Measurements from ENCODE around the gene TP53BP1.
A peak's percentile ranks its signal among the peaks of the same experiment; 100 is the strongest.
"Not testable (repeated sequence)": the region's sequence is repeated elsewhere in the genome, so short reads cannot be mapped to it uniquely, and the experiment has no call there.

Gene TP53BP1

DNA sequence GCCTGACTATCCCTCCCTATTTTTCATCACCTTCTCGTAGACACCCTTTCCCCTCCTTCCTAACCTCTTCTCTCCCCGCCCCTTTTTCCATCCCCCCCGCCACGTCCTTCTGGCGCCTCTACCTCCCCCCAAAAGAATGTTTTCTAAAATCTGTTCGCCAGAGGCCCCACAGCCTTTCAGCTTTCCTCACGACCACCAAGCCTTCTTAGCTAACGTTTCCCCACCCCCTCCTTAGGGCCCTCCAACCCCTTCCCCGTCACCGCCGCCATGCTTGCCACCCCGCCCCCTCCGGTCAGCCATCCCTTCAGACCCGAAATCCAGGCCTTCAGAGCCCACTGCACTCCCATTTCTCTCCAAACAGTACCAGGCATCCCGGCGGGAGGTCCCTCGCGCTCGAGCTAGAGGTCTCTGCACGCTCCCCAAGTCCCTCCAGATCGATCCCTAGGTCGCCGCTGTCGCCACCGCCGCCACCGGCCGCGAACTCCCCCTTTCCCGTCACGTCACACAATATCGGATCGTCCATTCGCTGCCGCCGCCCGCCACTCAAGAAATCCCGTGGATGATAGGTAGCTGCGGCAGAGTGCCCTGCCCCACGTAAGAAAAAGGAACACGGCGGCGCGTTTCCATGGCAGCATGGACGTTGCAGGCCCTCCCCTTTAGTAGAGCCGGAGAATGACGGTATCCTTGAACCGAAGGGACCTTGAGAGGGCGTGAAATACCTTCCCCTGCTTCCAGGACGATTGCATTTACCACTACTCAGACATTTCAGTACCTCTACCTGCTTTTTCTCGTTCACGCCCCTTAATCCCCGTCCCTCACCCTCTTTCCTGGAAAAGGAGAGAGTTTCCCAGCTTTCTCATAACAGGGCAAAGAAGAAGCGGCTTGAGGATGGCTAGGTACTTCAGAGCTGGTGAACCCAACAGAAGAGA is at the start of gene TP53BP1:
Gene TP53BP1, minus strand, starts transcription at position 484 of the 929 bp plus-strand sequence. Its CDS starts 113 bp downstream, at position 371.
- peak; percentile 50 to 98 (median 92) for DNase-seq

GRCh38 chr15:43541785-43542184 is 48.8 kb upstream of the TP53BP1 start:
- no peak for DNase-seq

DNA sequence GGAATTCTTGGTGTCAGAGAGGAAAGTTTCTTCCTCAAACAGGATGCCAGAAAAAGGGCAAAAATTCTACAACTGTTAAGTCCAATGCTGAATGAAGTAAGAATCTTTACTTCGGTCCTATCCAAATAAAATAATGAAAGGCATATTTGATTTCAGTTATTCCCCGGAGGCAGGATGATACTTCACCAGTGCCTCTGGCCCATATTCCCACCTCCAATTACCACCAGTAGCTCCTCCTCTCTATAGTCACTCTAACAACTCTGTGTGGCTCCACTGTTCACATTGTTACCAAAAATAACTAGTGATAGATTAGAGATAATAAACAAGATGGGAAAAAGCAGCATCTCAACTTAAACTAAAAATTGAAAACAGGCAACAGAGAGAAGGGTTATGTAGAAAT is 45.1 kb upstream of the TP53BP1 start:
- DNase-seq, result no peak

DNA sequence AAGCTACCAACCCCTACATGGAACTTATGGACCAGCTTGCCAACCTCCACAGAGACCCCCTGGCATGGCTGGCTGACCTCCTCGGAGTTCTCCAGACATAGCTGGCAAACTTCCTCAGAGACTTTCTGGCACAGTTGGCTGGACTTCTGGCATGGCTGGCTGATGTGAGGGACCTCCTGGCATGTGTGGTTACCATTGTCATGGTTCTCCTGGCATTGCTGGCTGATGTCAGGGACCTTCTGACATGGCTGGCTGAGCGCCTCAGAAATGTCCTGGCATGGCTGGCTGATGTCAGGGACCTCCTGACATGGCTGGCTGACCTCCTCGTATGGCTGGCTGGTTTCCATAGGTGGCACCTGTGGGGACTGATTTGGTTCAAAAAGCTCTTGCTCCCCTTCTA is 41.9 kb upstream of the TP53BP1 start:
- no peak for DNase-seq

- DNase-seq, result not testable (repeated sequence)
These were observed 39.9 kb upstream of the TP53BP1 start for GRCh38 chr15:43532826-43533225.

- DNase-seq, result peak in 19 of 58 donors; percentile 24 to 52 (median 36)
These were observed 38.2 kb upstream of the TP53BP1 start for GRCh38 chr15:43531018-43531670.

DNA sequence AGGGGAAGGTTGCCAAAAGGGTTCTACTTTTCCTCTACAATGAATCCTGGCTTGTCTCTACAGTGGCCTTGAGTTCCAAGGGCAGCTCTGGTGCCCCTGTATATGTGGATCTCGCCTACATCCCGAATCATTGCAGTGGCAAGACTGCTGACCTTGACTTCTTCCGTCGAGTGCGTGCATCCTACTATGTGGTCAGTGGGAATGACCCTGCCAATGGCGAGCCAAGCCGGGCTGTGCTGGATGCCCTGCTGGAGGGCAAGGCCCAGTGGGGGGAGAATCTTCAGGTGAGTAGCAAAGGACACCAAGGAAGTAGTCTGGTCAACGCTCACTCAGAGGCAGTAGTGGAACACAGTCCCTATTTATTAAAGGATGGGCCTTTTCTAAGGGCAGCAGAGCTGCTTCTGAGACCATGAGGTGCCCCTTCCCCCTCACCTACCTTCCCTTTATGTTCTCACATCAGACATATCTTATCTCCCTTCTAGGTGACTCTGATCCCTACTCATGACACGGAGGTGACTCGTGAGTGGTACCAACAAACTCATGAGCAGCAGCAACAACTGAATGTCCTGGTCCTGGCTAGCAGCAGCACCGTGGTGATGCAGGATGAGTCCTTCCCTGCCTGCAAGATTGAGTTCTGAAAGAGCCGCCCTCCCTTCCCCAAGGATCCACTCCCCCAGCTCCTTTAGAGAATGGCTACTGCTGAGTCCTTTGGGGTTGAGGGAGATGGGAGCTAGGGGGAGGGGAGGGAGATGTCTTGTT is 36.8 kb upstream of the TP53BP1 start:
- DNase-seq, result no peak

DNA sequence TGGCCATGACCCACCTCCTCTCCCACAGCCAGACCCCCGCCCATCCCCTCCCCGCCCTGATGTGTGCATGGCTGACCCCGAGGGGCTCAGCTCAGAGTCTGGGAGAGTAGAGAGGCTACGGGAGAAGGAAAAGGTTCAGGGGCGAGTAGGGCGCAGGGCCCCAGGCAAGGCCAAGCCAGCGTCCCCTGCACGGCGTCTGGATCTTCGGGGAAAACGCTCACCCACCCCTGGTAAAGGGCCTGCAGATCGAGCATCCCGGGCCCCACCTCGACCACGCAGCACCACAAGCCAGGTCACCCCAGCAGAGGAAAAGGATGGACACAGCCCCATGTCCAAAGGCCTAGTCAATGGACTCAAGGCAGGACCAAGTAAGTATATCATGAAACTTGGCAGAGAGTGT is 36.2 kb upstream of the TP53BP1 start:
- DNase-seq, result no peak

- no peak for DNase-seq
These were observed 35.6 kb upstream of the TP53BP1 start for GRCh38 chr15:43528542-43529007.

GRCh38 chr15:43527802-43528541 is 35.0 kb upstream of the TP53BP1 start:
- DNase-seq, result no peak

DNA sequence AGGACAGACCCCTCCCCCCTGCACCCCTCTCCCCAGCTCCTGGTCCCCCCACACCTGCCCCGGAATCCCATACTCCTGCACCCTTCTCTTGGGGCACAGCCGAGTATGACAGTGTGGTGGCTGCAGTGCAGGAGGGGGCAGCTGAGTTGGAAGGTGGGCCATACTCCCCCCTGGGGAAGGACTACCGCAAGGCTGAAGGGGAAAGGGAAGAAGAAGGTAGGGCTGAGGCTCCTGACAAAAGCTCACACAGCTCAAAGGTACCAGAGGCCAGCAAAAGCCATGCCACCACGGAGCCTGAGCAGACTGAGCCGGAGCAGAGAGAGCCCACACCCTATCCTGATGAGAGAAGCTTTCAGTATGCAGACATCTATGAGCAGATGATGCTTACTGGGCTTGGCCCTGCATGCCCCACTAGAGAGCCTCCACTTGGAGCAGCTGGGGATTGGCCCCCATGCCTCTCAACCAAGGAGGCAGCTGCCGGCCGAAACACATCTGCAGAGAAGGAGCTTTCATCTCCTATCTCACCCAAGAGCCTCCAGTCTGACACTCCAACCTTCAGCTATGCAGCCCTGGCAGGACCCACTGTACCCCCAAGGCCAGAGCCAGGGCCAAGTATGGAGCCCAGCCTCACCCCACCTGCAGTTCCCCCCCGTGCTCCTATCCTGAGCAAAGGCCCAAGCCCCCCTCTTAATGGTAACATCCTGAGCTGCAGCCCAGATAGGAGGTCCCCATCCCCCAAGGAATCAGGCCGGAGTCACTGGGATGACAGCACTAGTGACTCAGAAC is 34.3 kb upstream of the TP53BP1 start:
- peak in 2 of 58 donors; percentile 18 to 38 for DNase-seq

- no peak for DNase-seq
These were observed 33.4 kb upstream of the TP53BP1 start for GRCh38 chr15:43526261-43526930.

DNA sequence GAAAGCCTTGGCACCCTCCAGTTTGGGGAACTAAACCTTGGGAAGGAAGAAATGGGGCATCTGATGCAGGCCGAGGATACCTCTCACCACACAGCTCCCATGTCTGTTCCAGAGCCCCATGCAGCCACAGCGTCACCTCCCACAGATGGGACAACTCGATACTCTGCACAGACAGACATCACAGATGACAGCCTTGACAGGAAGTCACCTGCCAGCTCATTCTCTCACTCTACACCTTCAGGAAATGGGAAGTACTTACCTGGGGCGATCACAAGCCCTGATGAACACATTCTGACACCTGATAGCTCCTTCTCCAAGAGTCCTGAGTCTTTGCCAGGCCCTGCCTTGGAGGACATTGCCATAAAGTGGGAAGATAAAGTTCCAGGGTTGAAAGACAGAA is 32.2 kb upstream of the TP53BP1 start:
- no peak for DNase-seq

DNA sequence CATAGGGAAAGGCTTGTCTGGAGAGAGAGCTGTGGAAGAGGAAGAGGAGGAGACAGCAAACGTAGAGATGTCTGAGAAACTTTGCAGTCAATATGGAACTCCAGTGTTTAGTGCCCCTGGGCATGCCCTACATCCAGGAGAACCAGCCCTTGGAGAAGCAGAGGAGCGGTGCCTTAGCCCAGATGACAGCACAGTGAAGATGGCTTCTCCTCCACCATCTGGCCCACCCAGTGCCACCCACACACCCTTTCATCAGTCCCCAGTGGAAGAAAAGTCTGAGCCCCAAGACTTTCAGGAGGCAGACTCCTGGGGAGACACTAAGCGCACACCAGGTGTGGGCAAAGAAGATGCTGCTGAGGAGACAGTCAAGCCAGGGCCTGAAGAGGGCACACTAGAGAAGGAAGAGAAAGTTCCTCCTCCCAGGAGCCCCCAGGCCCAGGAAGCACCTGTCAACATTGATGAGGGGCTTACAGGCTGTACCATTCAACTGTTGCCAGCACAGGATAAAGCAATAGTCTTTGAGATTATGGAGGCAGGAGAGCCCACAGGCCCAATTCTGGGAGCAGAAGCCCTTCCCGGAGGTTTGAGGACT is 31.4 kb upstream of the TP53BP1 start:
- no peak for DNase-seq

DNA sequence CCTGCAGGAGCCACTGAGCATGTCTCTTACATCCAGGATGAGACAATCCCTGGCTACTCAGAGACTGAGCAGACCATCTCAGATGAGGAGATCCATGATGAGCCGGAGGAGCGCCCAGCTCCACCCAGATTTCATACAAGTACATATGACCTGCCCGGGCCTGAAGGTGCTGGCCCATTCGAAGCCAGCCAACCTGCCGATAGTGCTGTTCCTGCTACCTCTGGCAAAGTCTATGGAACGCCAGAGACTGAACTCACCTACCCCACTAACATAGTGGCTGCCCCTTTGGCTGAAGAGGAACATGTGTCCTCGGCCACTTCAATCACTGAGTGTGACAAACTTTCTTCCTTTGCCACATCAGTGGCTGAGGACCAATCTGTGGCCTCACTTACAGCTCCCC is 30.7 kb upstream of the TP53BP1 start:
- DNase-seq, result no peak

DNA sequence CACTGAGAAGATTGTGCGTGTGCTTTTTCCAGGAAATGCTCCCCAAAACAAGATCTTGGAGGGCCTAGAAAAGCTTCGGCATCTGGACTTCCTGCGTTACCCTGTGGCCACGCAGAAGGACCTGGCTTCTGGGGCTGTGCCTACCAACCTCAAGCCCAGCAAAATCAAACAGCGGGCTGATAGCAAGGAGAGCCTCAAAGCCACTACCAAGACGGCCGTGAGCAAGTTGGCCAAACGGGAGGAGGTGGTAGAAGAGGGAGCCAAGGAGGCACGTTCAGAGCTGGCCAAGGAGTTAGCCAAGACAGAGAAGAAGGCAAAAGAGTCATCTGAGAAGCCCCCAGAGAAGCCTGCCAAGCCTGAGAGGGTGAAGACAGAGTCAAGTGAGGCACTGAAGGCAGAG is 29.3 kb upstream of the TP53BP1 start:
- DNase-seq, result no peak

DNA sequence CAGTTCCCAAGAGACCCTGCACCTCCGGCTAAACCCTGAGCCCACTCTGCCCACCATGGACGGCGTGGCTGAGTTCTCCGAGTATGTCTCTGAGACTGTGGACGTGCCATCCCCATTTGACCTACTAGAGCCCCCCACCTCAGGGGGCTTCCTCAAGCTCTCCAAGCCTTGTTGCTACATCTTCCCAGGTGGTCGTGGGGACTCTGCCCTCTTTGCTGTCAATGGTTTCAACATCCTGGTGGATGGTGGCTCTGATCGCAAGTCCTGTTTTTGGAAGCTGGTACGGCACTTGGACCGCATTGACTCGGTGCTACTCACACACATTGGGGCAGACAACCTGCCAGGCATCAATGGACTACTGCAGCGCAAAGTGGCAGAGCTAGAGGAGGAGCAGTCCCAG is 28.5 kb upstream of the TP53BP1 start:
- DNase-seq, result no peak

DNA sequence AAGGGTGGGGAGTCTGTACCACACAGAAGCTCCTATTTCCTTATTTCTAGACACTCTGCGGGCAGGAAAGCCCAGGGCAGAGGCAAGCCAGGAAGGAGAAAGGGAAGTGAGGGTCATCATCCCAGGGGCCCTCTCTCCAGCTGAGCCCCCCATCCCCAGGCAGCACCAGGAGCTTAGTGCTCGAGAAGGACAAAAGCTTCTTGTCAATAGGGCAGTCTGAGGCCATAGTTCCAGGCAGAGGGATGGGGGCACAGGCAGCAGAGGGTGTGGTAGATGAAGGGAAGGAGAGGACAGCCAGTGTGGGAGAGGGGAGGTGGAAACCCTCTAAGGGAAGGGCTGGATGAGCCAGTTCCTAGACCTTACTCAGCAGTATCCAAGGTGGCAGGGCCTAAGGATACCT is 27.2 kb upstream of the TP53BP1 start:
- no peak for DNase-seq

GRCh38 chr15:43519196-43519595 is 26.2 kb upstream of the TP53BP1 start:
- peak in 29 of 58 donors; percentile 15 to 73 (median 40) for DNase-seq

Measured in anterior cingulate cortex (tissue), 58 donors.